ENCODE results near the gene GOLIM4.

GOLIM4 gene

GRCh38 chr3:168036619-168037018, 59.1 kb downstream of the GOLIM4 start:
- TF ChIP-seq CTCF (IDR thresholded peaks at IDR 0.05), result no peak
- H3K27me3 ChIP-seq, result no peaks in the 10 kb centered on the region
- no peak overlapping the region for H3K27ac ChIP-seq
- H3K9me3 ChIP-seq, result no peaks in the 10 kb centered on the region
- no peak overlapping the region for H3K4me3 ChIP-seq
- H3K4me1 ChIP-seq, result no peaks in the 10 kb centered on the region
- intact Hi-C loops (cut with DNase I; ENCODE audit: low total_unique reads), result no loop called here
- peaks cover 22 to 45% (median 41%) of the 10 kb centered on the region in 3 donors for H3K36me3 ChIP-seq
- DNase-seq, result no peak

- Histone ChIP-seq H3K27me3 (no peaks in the 10 kb centered on the region), H3K36me3 (peaks cover 25 to 51% (median 42%) of the 10 kb centered on the region in 3 donors), H3K9me3 (no peaks in the 10 kb centered on the region), H3K4me3 (no peak overlapping the region), H3K4me1 (no peaks in the 10 kb centered on the region), H3K27ac (no peak overlapping the region)
- DNase-seq, result no peak
- intact Hi-C loops (cut with DNase I; ENCODE audit: low total_unique reads), result no loop called here
- TF ChIP-seq CTCF (IDR thresholded peaks at IDR 0.05), result no peak
Observed at GRCh38 chr3:168034152-168034928, 61.4 kb downstream of the GOLIM4 start.

GRCh38 chr3:168030577-168030976, 65.1 kb downstream of the GOLIM4 start:
- H3K9me3 ChIP-seq, result no peaks in the 10 kb centered on the region
- no peak overlapping the region for H3K27ac ChIP-seq
- no peaks in the 10 kb centered on the region for H3K4me1 ChIP-seq
- no peak overlapping the region for H3K4me3 ChIP-seq
- H3K36me3 ChIP-seq, result peaks cover 49 to 65% (median 56%) of the 10 kb centered on the region in 3 donors
- no peak for TF ChIP-seq CTCF (IDR thresholded peaks at IDR 0.05)
- no peak for DNase-seq
- intact Hi-C loops (cut with DNase I; ENCODE audit: low total_unique reads), result no loop called here
- H3K27me3 ChIP-seq, result no peaks in the 10 kb centered on the region

GRCh38 chr3:168029705-168030104, 66.0 kb downstream of the GOLIM4 start:
- no peak overlapping the region for H3K27ac ChIP-seq
- peaks cover 49 to 62% (median 57%) of the 10 kb centered on the region in 3 donors for H3K36me3 ChIP-seq
- DNase-seq, result no peak

GRCh38 chr3:168028086-168028485, 67.6 kb downstream of the GOLIM4 start:
- Histone ChIP-seq H3K4me1 (no peaks in the 10 kb centered on the region), H3K27me3 (no peaks in the 10 kb centered on the region), H3K36me3 (peaks cover 63 to 74% (median 74%) of the 10 kb centered on the region in 3 donors), H3K4me3 (no peak overlapping the region), H3K27ac (no peak overlapping the region), H3K9me3 (no peaks in the 10 kb centered on the region)
- TF ChIP-seq CTCF (IDR thresholded peaks at IDR 0.05), result no peak
- no peak for DNase-seq
- intact Hi-C loops (cut with DNase I; ENCODE audit: low total_unique reads), result no loop called here

More at GRCh38 chr3:168029705-168030104, 66.0 kb downstream of the GOLIM4 start:
- no peaks in the 10 kb centered on the region for H3K4me1 ChIP-seq
- H3K9me3 ChIP-seq, result no peaks in the 10 kb centered on the region
- no peak overlapping the region for H3K4me3 ChIP-seq
- H3K27me3 ChIP-seq, result no peaks in the 10 kb centered on the region
- no peak for TF ChIP-seq CTCF (IDR thresholded peaks at IDR 0.05)
- intact Hi-C loops (cut with DNase I; ENCODE audit: low total_unique reads), result no loop called here

Measured in tibial artery (tissue), 4 donors.